ENCODE results near the gene ST3GAL3.

The ST3GAL3 gene

DNA sequence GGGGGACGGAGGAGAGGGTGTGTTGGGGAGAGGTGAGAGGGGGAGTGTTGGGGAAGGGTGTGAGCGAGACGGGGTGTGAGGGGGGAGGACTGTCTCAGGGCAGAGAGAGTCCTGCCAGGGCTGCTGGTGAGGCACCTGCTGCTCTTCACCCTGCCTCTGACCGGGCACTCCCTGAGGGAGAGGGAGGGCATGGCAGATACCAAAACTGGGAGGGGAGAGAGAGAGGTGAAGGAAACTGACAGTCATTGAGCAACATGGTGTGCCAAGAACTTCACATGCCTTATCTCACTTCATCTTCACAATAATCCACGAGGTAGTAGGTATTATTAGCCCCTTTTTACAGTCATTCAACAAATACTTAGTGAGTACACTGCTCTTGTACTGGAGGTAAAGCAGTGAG, 164.9 kb downstream of the ST3GAL3 start:
- DNase-seq (ENCODE audit: extremely low spot score): no peak
- ChIA-PET CTCF (no interaction called here), POLR2A (no interaction called here)
- TF ChIP-seq ZNF384 (IDR thresholded peaks at IDR 0.05) (no peak), FOXA1 (IDR thresholded peaks at IDR 0.05) (no peak), SUZ12 (IDR thresholded peaks at IDR 0.05) (no peak), NFRKB (IDR thresholded peaks at IDR 0.05) (no peak), ARNT (IDR thresholded peaks at IDR 0.05) (no peak), BHLHE40 (IDR thresholded peaks at IDR 0.05; ENCODE audit: borderline replicate concordance) (no peak), CTBP1 (IDR thresholded peaks at IDR 0.05; ENCODE audit: borderline replicate concordance) (no peak), FOXK2 (IDR thresholded peaks at IDR 0.05) (no peak), PKNOX1 (IDR thresholded peaks at IDR 0.05) (no peak), L3MBTL2 (conservative IDR thresholded peaks at IDR 0.05) (no peak), FOXM1 (IDR thresholded peaks at IDR 0.05; ENCODE audit: borderline replicate concordance) (no peak), SP1 (IDR thresholded peaks at IDR 0.05) (no peak), TARDBP (IDR thresholded peaks at IDR 0.05) (no peak), ELF4 (IDR thresholded peaks at IDR 0.05) (no peak), LEF1 (IDR thresholded peaks at IDR 0.05; ENCODE audit: borderline replicate concordance) (no peak)

GRCh38 chr1:43873851-43874250, 166.5 kb downstream of the ST3GAL3 start:
- CTCF ChIA-PET: interaction anchor here (0.9 kb wide), 1 partner anchor 8 kb away, joined by 3 read pairs; no protein-coding TSS in a partner anchor
- DNase-seq (ENCODE audit: extremely low spot score): no peak
- TF ChIP-seq NFRKB (IDR thresholded peaks at IDR 0.05) (no peak), FOXK2 (IDR thresholded peaks at IDR 0.05) (no peak), TARDBP (IDR thresholded peaks at IDR 0.05) (no peak), SP1 (IDR thresholded peaks at IDR 0.05) (no peak)
- POLR2A ChIA-PET: no interaction called here

- TF ChIP-seq CTBP1 (IDR thresholded peaks at IDR 0.05; ENCODE audit: borderline replicate concordance) (no peak), HDGF (IDR thresholded peaks at IDR 0.05; ENCODE audit: borderline replicate concordance) (no peak), L3MBTL2 (conservative IDR thresholded peaks at IDR 0.05) (no peak), FOXM1 (IDR thresholded peaks at IDR 0.05; ENCODE audit: borderline replicate concordance) (no peak), TARDBP (IDR thresholded peaks at IDR 0.05) (no peak), ZNF384 (IDR thresholded peaks at IDR 0.05) (no peak), ARNT (IDR thresholded peaks at IDR 0.05) (no peak), FOXK2 (IDR thresholded peaks at IDR 0.05) (no peak), LEF1 (IDR thresholded peaks at IDR 0.05; ENCODE audit: borderline replicate concordance) (no peak), SP1 (IDR thresholded peaks at IDR 0.05) (no peak), FOXA1 (IDR thresholded peaks at IDR 0.05) (no peak), NFRKB (IDR thresholded peaks at IDR 0.05) (no peak), BHLHE40 (IDR thresholded peaks at IDR 0.05; ENCODE audit: borderline replicate concordance) (no peak), SUZ12 (IDR thresholded peaks at IDR 0.05) (no peak), ELF4 (IDR thresholded peaks at IDR 0.05) (no peak), PKNOX1 (IDR thresholded peaks at IDR 0.05) (no peak)
- ChIA-PET POLR2A (no interaction called here), CTCF (no interaction called here)
- DNase-seq (ENCODE audit: extremely low spot score): no peak
Measured at GRCh38 chr1:43874716-43875115, 167.4 kb downstream of the ST3GAL3 start.

GRCh38 chr1:43875331-43875730, 168.0 kb downstream of the ST3GAL3 start:
- no peak for TF ChIP-seq SUZ12 (IDR thresholded peaks at IDR 0.05)
- no peak for TF ChIP-seq ZNF384 (IDR thresholded peaks at IDR 0.05)
- TF ChIP-seq PKNOX1 (IDR thresholded peaks at IDR 0.05): no peak
- no peak for TF ChIP-seq HDGF (IDR thresholded peaks at IDR 0.05; ENCODE audit: borderline replicate concordance)
- no peak for TF ChIP-seq ELF4 (IDR thresholded peaks at IDR 0.05)
- TF ChIP-seq L3MBTL2 (conservative IDR thresholded peaks at IDR 0.05): no peak
- no peak for TF ChIP-seq NFRKB (IDR thresholded peaks at IDR 0.05)
- TF ChIP-seq LEF1 (IDR thresholded peaks at IDR 0.05; ENCODE audit: borderline replicate concordance): no peak
- TF ChIP-seq SP1 (IDR thresholded peaks at IDR 0.05): no peak
- TF ChIP-seq BHLHE40 (IDR thresholded peaks at IDR 0.05; ENCODE audit: borderline replicate concordance): no peak
- TF ChIP-seq FOXA1 (IDR thresholded peaks at IDR 0.05): no peak
- no peak for TF ChIP-seq FOXK2 (IDR thresholded peaks at IDR 0.05)
- no peak for TF ChIP-seq CTBP1 (IDR thresholded peaks at IDR 0.05; ENCODE audit: borderline replicate concordance)
- no peak for TF ChIP-seq FOXM1 (IDR thresholded peaks at IDR 0.05; ENCODE audit: borderline replicate concordance)
- ChIA-PET POLR2A (no interaction called here), CTCF (no interaction called here)
- no peak for DNase-seq (ENCODE audit: extremely low spot score)

- ChIA-PET POLR2A (no interaction called here), CTCF (no interaction called here)
- no peak for DNase-seq (ENCODE audit: extremely low spot score)
- no peak for TF ChIP-seq FOXM1 (IDR thresholded peaks at IDR 0.05; ENCODE audit: borderline replicate concordance)
- TF ChIP-seq FOXK2 (IDR thresholded peaks at IDR 0.05): no peak
- no peak for TF ChIP-seq L3MBTL2 (conservative IDR thresholded peaks at IDR 0.05)
- no peak for TF ChIP-seq NFRKB (IDR thresholded peaks at IDR 0.05)
- no peak for TF ChIP-seq PKNOX1 (IDR thresholded peaks at IDR 0.05)
- no peak for TF ChIP-seq CTBP1 (IDR thresholded peaks at IDR 0.05; ENCODE audit: borderline replicate concordance)
- TF ChIP-seq ZNF384 (IDR thresholded peaks at IDR 0.05): no peak
- TF ChIP-seq FOXA1 (IDR thresholded peaks at IDR 0.05): no peak
- no peak for TF ChIP-seq ARNT (IDR thresholded peaks at IDR 0.05)
- TF ChIP-seq SUZ12 (IDR thresholded peaks at IDR 0.05): no peak
- no peak for TF ChIP-seq SP1 (IDR thresholded peaks at IDR 0.05)
- TF ChIP-seq BHLHE40 (IDR thresholded peaks at IDR 0.05; ENCODE audit: borderline replicate concordance): no peak
Measured at GRCh38 chr1:43877101-43877500, 169.8 kb downstream of the ST3GAL3 start.

DNA sequence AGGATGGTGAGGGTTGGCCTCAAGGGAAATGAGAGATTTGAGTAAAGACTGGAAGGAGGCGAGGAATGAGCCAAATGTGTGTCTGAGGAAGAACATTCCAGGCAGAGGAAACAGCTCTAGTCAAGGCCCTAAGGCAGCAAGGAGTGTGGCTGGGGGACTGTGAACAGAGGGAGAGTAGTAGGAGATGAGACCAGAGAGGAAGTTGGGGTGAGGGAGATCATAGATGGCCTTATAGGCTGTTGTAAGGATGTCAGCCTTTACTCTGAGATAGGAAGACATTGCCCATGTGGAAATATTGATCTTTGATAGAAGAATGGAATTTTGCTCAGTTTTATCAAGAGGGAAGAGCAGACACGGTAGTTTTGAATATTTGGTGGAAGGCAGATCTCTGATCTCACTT, 171.1 kb downstream of the ST3GAL3 start:
- POLR2A ChIA-PET: no interaction called here
- TF ChIP-seq ZNF384 (IDR thresholded peaks at IDR 0.05) (no peak), BHLHE40 (IDR thresholded peaks at IDR 0.05; ENCODE audit: borderline replicate concordance) (no peak), HDGF (IDR thresholded peaks at IDR 0.05; ENCODE audit: borderline replicate concordance) (no peak), LEF1 (IDR thresholded peaks at IDR 0.05; ENCODE audit: borderline replicate concordance) (no peak), FOXA1 (IDR thresholded peaks at IDR 0.05) (no peak), FOXK2 (IDR thresholded peaks at IDR 0.05) (no peak), PKNOX1 (IDR thresholded peaks at IDR 0.05) (no peak)
- CTCF ChIA-PET: no interaction called here
- no peak for DNase-seq (ENCODE audit: extremely low spot score)
